Psoas muscle (tissue), 8 donors: Measurements from ENCODE around the gene GNS. TPM values are rescaled to one million over a fixed set of nuclear protein-coding genes. Genes with fewer than 3 reads are reported as not detected.

Source experiments
- ATAC-seq, 4 donors: fragments of 200-7000 bp; cut with Tn5 transposase; one replicate each; pipeline ENCODE4 v1.9.1; 2020; ENCODE audit warnings: moderate library complexity in 3 of 4, mild to moderate bottlenecking in 2 of 4
- DNase-seq, 2 donors: peaks; one replicate each; pipeline ENCODE4 v3.0.0-alpha.2; 2020
- H3K27ac ChIP-seq: fragments of 200-600 bp; one replicate; pipeline ENCODE4 v1.8.0; 2022
- H3K27me3 ChIP-seq, 3 donors: fragments of 200-600 bp in 1 of 3; one replicate each; pipeline versions ENCODE4 v1.6.1 to v1.8.0; 2013 to 2022; ENCODE audit warnings: low read length in 2 of 3, mild to moderate bottlenecking in 2 of 3, moderate library complexity in 1 of 3; ENCODE audit not compliant: insufficient read depth in 3 of 3
- H3K36me3 ChIP-seq, 2 donors: fragments of 200-600 bp in 1 of 2; one replicate each; pipeline versions ENCODE4 v1.6.1 to v1.8.0; 2013 to 2022; ENCODE audit warnings: low read depth in 1 of 2, mild to moderate bottlenecking in 1 of 2, moderate library complexity in 1 of 2; ENCODE audit not compliant: insufficient read depth in 1 of 2
- H3K4me1 ChIP-seq: fragments of 200-600 bp; one replicate; pipeline ENCODE4 v1.8.0; 2022
- H3K4me3 ChIP-seq: fragments of 200-600 bp; one replicate; pipeline ENCODE4 v1.8.0; 2022; ENCODE audit warnings: mild to moderate bottlenecking
- H3K9me3 ChIP-seq: fragments of 200-600 bp; one replicate; pipeline ENCODE4 v1.8.0; 2022
- CTCF ChIP-seq: fragments of 200-600 bp; IDR thresholded peaks from one replicate; pipeline ENCODE4 v1.8.0; 2022; ENCODE audit warnings: antibody characterized with exemption
- WGBS, 3 donors: extraction: QIAGEN DNeasy Blood & Tissue Kit; methylation state at CpG; one replicate each; pipeline versions ENCODE4 v1.1.6 to v1.1.7; 2013; 5-methylcytosine and 5-hydroxymethylcytosine counted together
- intact Hi-C, 2 donors: fragments of 100-400 bp; cut with DNase I; formaldehyde crosslinking; loops; one replicate each; pipeline versions ENCODE4 v1.11.0 to v1.14.2; 2022
- polyA plus RNA-seq, 3 donors: library from polyadenylated mRNA; stranded (reverse); fragments of 200-250 nt; gene quantifications; one replicate each; pipeline ENCODE4 v1.2.3, GENCODE V29; 2013
- total RNA-seq, 4 donors: library from RNA; stranded (reverse); fragmentation: NEBNext Ultra II Directional in 2 of 4; extraction: Animal tissue kit (Norgen Biotek cat#: 25700) in 2 of 4; gene quantifications; one replicate each; pipeline versions ENCODE4 v1.2.1 to v1.2.4, GENCODE V29; 2021 to 2023
- donor health status: healthy with polysubstance abuse.
- donor health status: DM: no; HTN: no; CAD: no; lungs with moderate emphysema.
- donor health status: Bipolar disorder and iron deficiency.
- donor health status: healthy.
- donor health status: DM: yes; HTN: yes; CAD: no.
- donor health status: DM: no; HTN: no; CAD: no.
- donor health status: DM: no; HTN: no; CAD: no.
- donor health status: DM: yes; HTN: yes; CAD: no.

The GNS gene
- total and polyA plus RNA-seq, 7 donors = 18.7 to 55.3 (median 36.5) TPM

DNA sequence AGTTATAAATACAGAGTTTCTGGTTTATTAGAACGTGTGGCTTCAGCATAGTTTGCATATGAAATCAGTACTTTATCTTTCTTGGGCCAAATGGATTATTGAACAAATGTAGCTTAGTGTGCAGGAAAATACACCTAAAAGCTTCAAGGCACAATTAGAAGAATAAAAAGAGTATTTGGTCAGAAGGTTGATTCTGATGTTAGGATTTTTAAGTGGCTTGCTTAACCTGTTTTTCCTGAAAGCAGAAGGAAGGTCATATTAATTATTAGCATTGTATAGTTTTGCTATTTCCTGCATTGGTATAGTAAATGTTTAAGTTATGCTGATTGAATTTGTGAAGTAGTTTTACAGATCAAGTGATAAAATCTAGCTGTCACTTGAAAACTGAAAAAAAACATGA lies 31.0 kb upstream of the GNS start:
- Histone ChIP-seq H3K27me3 (peaks cover 6 to 10% (median 6%) of the 10 kb centered on the region in 3 donors), H3K4me1 (no peaks in the 10 kb centered on the region), H3K36me3 (no peaks in the 10 kb centered on the region), H3K9me3 (no peaks in the 10 kb centered on the region), H3K27ac (no peak overlapping the region), H3K4me3 (no peak overlapping the region)
- ATAC-seq (no peak), DNase-seq (no peak)
- no peak for TF ChIP-seq CTCF
- intact Hi-C loops = loop anchor here in 1 of 2 donors (10.0 kb wide), 1 partner anchor 335 kb away; the partner anchor contains the start of gene WIF1
- 61 to 70% (median 68%) methylated on average over 1 of the region's 1 CpG for WGBS, 3 donors

- ATAC-seq = no peak
- H3K4me3 ChIP-seq = no peak overlapping the region
- H3K27ac ChIP-seq = no peak overlapping the region
- DNase-seq = no peak
- no peaks in the 10 kb centered on the region for H3K36me3 ChIP-seq
- no peaks in the 10 kb centered on the region for H3K4me1 ChIP-seq
- H3K9me3 ChIP-seq = no peaks in the 10 kb centered on the region
- intact Hi-C loops = no loop called here
- H3K27me3 ChIP-seq = peaks cover 6 to 52% (median 10%) of the 10 kb centered on the region in 3 donors
- 94 to 95% (median 94%) methylated on average over 6 of the region's 6 CpGs for WGBS, 3 donors
- TF ChIP-seq CTCF = no peak
Measured at GRCh38 chr12:64785838-64786237, 26.6 kb upstream of the GNS start.

DNA sequence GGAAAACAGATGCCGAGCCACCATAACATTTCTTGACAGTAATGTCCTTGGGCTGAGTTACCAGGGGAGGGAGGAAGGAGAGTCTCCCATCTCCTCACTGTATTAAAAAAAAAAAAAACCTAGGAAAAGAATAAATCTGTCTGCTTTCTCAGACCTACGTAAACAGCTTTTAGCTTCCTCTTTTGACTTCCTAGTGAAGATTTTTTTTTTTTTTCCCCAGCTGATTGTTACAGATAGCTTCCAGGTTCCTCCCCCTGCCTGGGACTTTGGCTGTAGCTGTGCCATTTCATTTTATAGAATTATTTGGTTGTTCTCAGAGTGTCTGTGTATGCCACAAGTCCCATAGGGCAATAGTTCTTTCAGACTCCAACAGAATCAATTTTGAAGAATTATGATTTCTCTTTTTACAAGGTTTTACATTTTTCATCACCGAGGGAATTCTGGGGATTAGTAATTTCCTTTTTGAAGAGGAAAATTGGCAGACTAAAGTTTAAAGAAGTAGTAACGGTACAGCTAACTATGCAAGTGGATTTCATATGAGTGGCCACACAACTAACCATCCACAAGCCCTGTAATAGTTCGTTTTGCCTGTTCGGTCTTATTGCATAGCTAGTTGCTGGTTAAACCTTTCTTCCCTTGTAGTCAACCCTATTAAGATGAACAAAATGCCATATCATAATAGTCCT lies 23.1 kb upstream of the GNS start:
- intact Hi-C loops = no loop called here
- H3K27ac ChIP-seq = no peak overlapping the region

DNA sequence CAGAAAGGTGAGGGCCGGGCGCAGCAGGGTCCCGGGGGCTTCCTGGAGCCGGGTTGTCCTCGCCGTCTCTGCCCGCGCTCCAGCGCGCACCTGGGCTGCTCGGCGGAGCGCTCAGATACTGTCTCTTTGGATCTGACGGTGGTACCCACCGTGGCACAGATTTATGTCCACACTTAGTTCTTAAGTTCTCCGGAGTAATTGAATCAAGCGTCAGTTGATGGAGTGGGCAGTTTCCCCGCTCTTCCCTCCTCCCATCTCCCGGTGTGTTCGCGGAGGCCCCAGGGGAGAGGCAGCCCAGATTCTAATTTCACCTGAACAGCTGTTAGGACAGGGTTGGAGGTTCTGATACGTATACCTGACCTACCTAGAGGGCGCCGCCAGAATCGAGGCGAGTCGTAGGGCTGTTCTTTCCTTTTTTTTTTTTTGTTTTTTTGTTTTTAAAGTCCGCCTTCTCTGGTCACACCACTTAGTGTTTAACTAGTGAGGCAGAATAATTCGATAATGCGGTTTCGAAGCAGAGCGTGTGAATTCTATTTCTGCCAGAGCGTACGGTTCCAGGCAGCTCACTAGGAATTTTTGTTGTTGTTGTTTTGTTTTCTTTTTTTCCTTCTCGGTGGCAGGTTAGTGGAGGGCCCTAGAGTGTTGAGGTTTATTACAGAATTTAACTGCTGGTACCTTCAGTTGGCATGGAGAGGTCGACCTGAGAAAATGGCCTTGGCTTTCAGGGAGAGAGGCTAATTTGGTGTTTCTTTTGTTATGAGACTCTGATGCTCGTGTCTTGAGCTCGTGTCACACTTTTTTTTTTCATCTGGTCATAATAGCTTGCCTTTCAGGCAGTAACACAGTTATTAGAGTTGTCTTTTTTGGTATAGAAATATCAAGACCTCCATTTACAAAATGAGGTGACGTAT lies 22.3 kb upstream of the GNS start:
- Histone ChIP-seq H3K4me3 (peak overlapping the region; percentile 70), H3K27ac (no peak overlapping the region), H3K27me3 (peaks cover 6 to 78% (median 12%) of the 10 kb centered on the region in 3 donors), H3K9me3 (no peaks in the 10 kb centered on the region), H3K4me1 (no peaks in the 10 kb centered on the region), H3K36me3 (no peaks in the 10 kb centered on the region)
- WGBS, 3 donors = 2 to 3% (median 3%) methylated on average over 39 of the region's 39 CpGs
- no peak for ATAC-seq
- intact Hi-C loops = no loop called here
- no peak for TF ChIP-seq CTCF
- DNase-seq = no peak

More for the DNA sequence above, 23.1 kb upstream of the GNS start:
- no peak for TF ChIP-seq CTCF
- no peaks in the 10 kb centered on the region for H3K9me3 ChIP-seq
- ATAC-seq (no peak), DNase-seq (no peak)
- WGBS, 3 donors = 42 to 47% (median 43%) methylated on average over 6 of the region's 6 CpGs
- H3K4me3 ChIP-seq = peak overlapping the region; percentile 70
- peaks cover 6 to 78% (median 12%) of the 10 kb centered on the region in 3 donors for H3K27me3 ChIP-seq
- no peaks in the 10 kb centered on the region for H3K4me1 ChIP-seq
- no peaks in the 10 kb centered on the region for H3K36me3 ChIP-seq
